OCI-LY7 (cell line): Measurements from ENCODE around the gene BOD1L1. TPM values are rescaled to one million over a fixed set of nuclear protein-coding genes. Genes with fewer than 3 reads are reported as not detected.

Experiments used
- BruUV-seq: library from RNA; stranded (reverse); fragments of 400-500 nt; replicated peaks from 2 replicates; lab custom pipeline; 2021; lab: Mats Ljungman, UMichigan
- CTCF ChIA-PET: fragments of 300-600 bp; sonication (Branson Sonifier 250); formaldehyde crosslinking; loops from one replicate; lab custom pipeline; 2022; ENCODE audit warnings: antibody characterized with exemption; ENCODE audit not compliant: unreplicated experiment; lab: Charles Lee
- POLR2A ChIA-PET: fragments of 300-600 bp; sonication (Branson Sonifier 250); formaldehyde crosslinking; loops from one replicate; lab custom pipeline; 2022; ENCODE audit warnings: antibody characterized with exemption; lab: Charles Lee
- DNase-seq: peaks from one replicate; pipeline ENCODE4 v3.0.0-alpha.2; 2015; ENCODE audit warnings: low spot score
- H2AFZ ChIP-seq: fragments of 200-600 bp; sonication (generic), shearing (Covaris generic); 2 replicates; pipeline ENCODE4 v1.6.1; 2014; ENCODE audit warnings: mild to moderate bottlenecking, antibody characterized with exemption, low read length, moderate library complexity
- H3K27ac ChIP-seq: fragments of 200-600 bp; sonication (generic); 2 replicates; pipeline ENCODE4 v1.5.1; 2014; ENCODE audit warnings: mixed run types, low read depth, mild to moderate bottlenecking, moderate library complexity, low read length, inconsistent platforms; ENCODE audit not compliant: poor library complexity, severe bottlenecking
- H3K36me3 ChIP-seq: fragments of 200-600 bp; sonication (generic); 2 replicates; pipeline ENCODE4 v1.6.1; 2014; ENCODE audit warnings: mild to moderate bottlenecking, antibody characterized with exemption, low read length, moderate library complexity, mixed read lengths; ENCODE audit not compliant: insufficient read depth
- H3K4me1 ChIP-seq: fragments of 200-600 bp; sonication (generic); 2 replicates; pipeline ENCODE4 v1.5.1; 2014; ENCODE audit warnings: mild to moderate bottlenecking, low read length; ENCODE audit not compliant: insufficient read depth, poor library complexity, severe bottlenecking
- H3K4me2 ChIP-seq: fragments of 200-600 bp; sonication (generic); 2 replicates; pipeline ENCODE4 v1.6.1; 2014; ENCODE audit warnings: mild to moderate bottlenecking, low read length
- H3K4me3 ChIP-seq: fragments of 200-600 bp; sonication (generic); 2 replicates; pipeline ENCODE4 v1.5.1; 2014; ENCODE audit warnings: mild to moderate bottlenecking, low read depth, low read length; ENCODE audit not compliant: poor library complexity, severe bottlenecking
- H3K79me2 ChIP-seq: fragments of 200-600 bp; sonication (generic); 2 replicates; pipeline ENCODE4 v1.6.1; 2016; ENCODE audit warnings: low read depth, mild to moderate bottlenecking, low read length, moderate library complexity, mixed read lengths; ENCODE audit not compliant: insufficient read depth
- H3K9me2 ChIP-seq: fragments of 200-600 bp; sonication (generic); 2 replicates; pipeline ENCODE4 v1.6.1; 2016; ENCODE audit warnings: mild to moderate bottlenecking, low read length, mixed read lengths; ENCODE audit not compliant: insufficient read depth
- H3K9me3 ChIP-seq: fragments of 200-600 bp; sonication (generic); 2 replicates; pipeline ENCODE4 v1.6.1; 2014; ENCODE audit warnings: mild to moderate bottlenecking, mixed run types, low read length, mixed read lengths
- H4K20me1 ChIP-seq: fragments of 200-600 bp; sonication (generic); 2 replicates; pipeline ENCODE4 v1.6.1; 2014; ENCODE audit warnings: mild to moderate bottlenecking, antibody characterized with exemption, low read length, moderate library complexity, mixed read lengths; ENCODE audit not compliant: insufficient read depth
- CTCF ChIP-seq: fragments of 200-600 bp; sonication (generic); conservative IDR thresholded peaks from 2 replicates; pipeline ENCODE4 v1.5.1; 2014; ENCODE audit warnings: mild to moderate bottlenecking, antibody characterized with exemption, low read length, moderate library complexity, mixed read lengths
- EZH2phosphoT487 ChIP-seq: fragments of 200-600 bp; sonication (generic); IDR thresholded peaks from 2 replicates; pipeline ENCODE4 v1.6.1; 2018; ENCODE audit warnings: low read depth, borderline replicate concordance, mild to moderate bottlenecking, mixed run types, antibody characterized with exemption, low read length, moderate library complexity, mixed read lengths
- intact Hi-C: fragments of 100-400 bp; cut with micrococcal nuclease; formaldehyde crosslinking; loops from one replicate; pipeline ENCODE4 v1.10.0; 2022; ENCODE audit not compliant: unreplicated experiment
- total RNA-seq, 2 experiments: library from RNA; depleted of rRNA in 1 of 2; stranded (reverse); fragments of >200 nt in 1 of 2; shearing (Covaris generic) in 1 of 2; gene quantifications; 2 replicates each; pipeline ENCODE4 v1.2.3, GENCODE V29; 2014 to 2022

Gene BOD1L1
- total RNA-seq, 2 experiments from 2014 or later = 24.0 to 49.6 TPM

GRCh38 chr4:13536607-13537006, 90.9 kb downstream of the BOD1L1 start:
- Histone ChIP-seq H3K27ac (no peak overlapping the region), H3K4me3 (no peak overlapping the region), H3K9me3 (no peaks in the 10 kb centered on the region), H4K20me1 (no peaks in the 10 kb centered on the region), H3K36me3 (no peaks in the 10 kb centered on the region), H3K4me2 (no peak overlapping the region), H2AFZ (no peak overlapping the region), H3K79me2 (no peaks in the 10 kb centered on the region), H3K4me1 (no peaks in the 10 kb centered on the region), H3K9me2 (no peaks in the 10 kb centered on the region)
- CTCF ChIA-PET = no interaction called here
- no peak for TF ChIP-seq EZH2phosphoT487
- no peak for TF ChIP-seq CTCF
- intact Hi-C loops = no loop called here
- POLR2A ChIA-PET = interaction anchor here (0.6 kb wide), 1 partner anchor 9 kb away, joined by 3 read pairs; no protein-coding TSS in a partner anchor
- DNase-seq = no peak
- BruUV-seq = no TSS peak

DNA sequence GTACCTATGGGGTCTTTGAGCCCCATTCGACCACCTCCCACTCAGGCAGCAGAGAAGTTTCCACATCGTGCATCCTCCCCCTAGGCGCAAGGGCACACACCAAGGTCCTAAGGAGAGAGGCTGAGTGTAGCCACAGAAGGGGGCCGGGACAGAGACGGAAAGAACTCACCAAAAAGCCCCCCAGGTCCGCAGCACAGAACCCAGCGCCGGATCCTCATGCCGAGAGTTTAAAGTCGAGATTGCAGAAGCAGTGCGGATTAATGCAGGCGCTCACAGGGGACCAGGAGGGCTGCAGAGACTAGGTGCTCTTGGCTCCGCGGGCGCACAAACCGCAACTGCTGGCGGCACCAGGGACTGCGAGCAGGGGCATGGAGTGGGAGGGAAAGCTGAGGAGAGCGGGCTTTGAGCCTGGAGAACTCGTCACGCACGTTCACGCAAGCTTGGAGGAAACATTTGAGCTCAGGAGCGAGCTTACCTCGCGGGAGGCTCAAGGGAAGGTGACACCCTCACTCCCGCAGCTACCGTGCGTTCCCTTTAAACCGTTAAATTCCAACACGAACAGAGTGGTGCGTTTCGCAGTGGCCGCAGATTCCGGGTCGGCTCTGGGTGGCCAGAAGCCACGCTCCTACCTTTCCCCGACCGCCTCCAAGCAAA, 91.7 kb downstream of the BOD1L1 start:
- no peaks in the 10 kb centered on the region for H3K4me1 ChIP-seq
- no peaks in the 10 kb centered on the region for H3K36me3 ChIP-seq
- H3K9me3 ChIP-seq = no peaks in the 10 kb centered on the region
- H3K27ac ChIP-seq = no peak overlapping the region
- no peak overlapping the region for H3K4me2 ChIP-seq
- TF ChIP-seq EZH2phosphoT487 (no peak), CTCF (no peak)
- H4K20me1 ChIP-seq = no peaks in the 10 kb centered on the region
- no peak overlapping the region for H2AFZ ChIP-seq
- no TSS peak for BruUV-seq
- no peak overlapping the region for H3K4me3 ChIP-seq
- no peak for DNase-seq
- H3K79me2 ChIP-seq = no peaks in the 10 kb centered on the region
- POLR2A ChIA-PET = no interaction called here
- intact Hi-C loops = no loop called here
- CTCF ChIA-PET = no interaction called here
- no peaks in the 10 kb centered on the region for H3K9me2 ChIP-seq

- H3K4me1 ChIP-seq = no peaks in the 10 kb centered on the region
- H3K36me3 ChIP-seq = no peaks in the 10 kb centered on the region
- ChIA-PET POLR2A (interaction anchor here (0.6 kb wide), 1 partner anchor 87 kb away, joined by 3 read pairs; no protein-coding TSS in a partner anchor), CTCF (no interaction called here)
- no peaks in the 10 kb centered on the region for H3K9me3 ChIP-seq
- H3K4me3 ChIP-seq = no peak overlapping the region
- BruUV-seq = no TSS peak
- H2AFZ ChIP-seq = no peak overlapping the region
- H4K20me1 ChIP-seq = no peaks in the 10 kb centered on the region
- H3K27ac ChIP-seq = no peak overlapping the region
- no peak overlapping the region for H3K4me2 ChIP-seq
- no peaks in the 10 kb centered on the region for H3K9me2 ChIP-seq
- TF ChIP-seq CTCF (no peak), EZH2phosphoT487 (no peak)
- DNase-seq = no peak
- H3K79me2 ChIP-seq = no peaks in the 10 kb centered on the region
- intact Hi-C loops = no loop called here
Measured at GRCh38 chr4:13535118-13535517, 92.4 kb downstream of the BOD1L1 start.
